ENCODE results near the gene PTOV1. TPM values are rescaled to one million over a fixed set of nuclear protein-coding genes. Genes with fewer than 3 reads are reported as not detected.

PTOV1 gene
- total and polyA plus RNA-seq, 2 of the 13 experiments (the other 11 are each of a cell fraction or from before 2014, with no cell fraction given), result 63.5 to 68.5 TPM

DNA sequence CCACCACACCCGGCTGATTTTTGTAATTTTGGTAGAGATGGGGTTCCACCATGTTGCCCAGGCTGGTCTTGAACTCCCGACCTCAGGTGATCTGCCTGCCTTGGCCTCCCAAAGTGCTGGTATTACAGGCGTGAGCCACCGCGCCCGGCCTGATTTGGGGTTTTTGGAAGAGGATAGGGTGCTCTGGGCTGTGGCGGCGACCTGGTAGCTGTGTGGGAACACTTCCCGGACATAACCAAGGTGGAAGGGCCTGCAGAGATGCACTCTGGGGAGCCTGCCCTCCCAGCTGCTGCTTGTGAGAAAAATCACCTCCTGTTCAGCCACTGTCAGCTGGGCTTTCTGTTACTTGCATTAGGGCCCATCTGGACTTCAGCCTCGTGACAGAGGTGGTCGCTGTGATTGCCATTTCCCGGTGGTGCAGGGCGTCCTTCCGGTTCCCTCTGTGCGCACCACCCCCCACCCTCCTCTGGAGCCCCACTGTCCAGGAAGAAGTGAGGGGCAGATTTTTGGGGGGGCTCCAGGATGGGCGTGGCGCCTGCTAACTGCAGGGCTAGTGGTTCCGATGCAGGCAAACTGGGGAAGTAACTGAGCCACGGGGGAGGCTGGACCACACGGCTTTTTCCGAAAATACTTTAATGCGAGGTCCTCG, 38.2 kb downstream of the PTOV1 start:
- H3K9ac ChIP-seq (ENCODE audit: insufficient read depth, low read depth, low read length), result no peak overlapping the region
- H3K36me3 ChIP-seq (replicated peaks in 1 of 2; ENCODE audit: control insufficient read depth in 1 of 2, insufficient read depth in 2 of 2, low read length in 2 of 2), result peaks cover 0 to 8% of the 10 kb centered on the region in 2 experiments; a peak in 4 of 5 replicates
- H3K9me3 ChIP-seq (ENCODE audit: low read length), result no peaks in the 10 kb centered on the region
- H3K4me3 ChIP-seq (replicated peaks in 1 of 3; ENCODE audit: insufficient read depth in 1 of 3, low read depth in 2 of 3, low read length in 3 of 3), result no peak overlapping the region
- H3K4me1 ChIP-seq (ENCODE audit: insufficient read depth, low read length), result no peaks in the 10 kb centered on the region
- ChIA-PET POLR2A (no interaction called here), CTCF (ENCODE audit: low intra/inter-chr PET ratio, low total read pairs) (no interaction called here)
- no peaks in the 10 kb centered on the region for H4K20me1 ChIP-seq (ENCODE audit: insufficient read depth, low read length)
- H3K4me2 ChIP-seq (ENCODE audit: low read depth, low read length), result no peak overlapping the region
- H2AFZ ChIP-seq (ENCODE audit: low read length), result no peak overlapping the region
- H3K79me2 ChIP-seq (ENCODE audit: insufficient read depth, low read length), result no peaks in the 10 kb centered on the region
- no peak for DNase-seq (ENCODE audit: low spot score)
- ATAC-seq, result no peak
- H3K27ac ChIP-seq (ENCODE audit: extremely low read length, insufficient read depth, low read length), result no peak overlapping the region
- in situ Hi-C loops (cut with HindIII; ENCODE audit: extremely low pct_ligation_motif_present, low pct_unique_long_range_greater_than_20kb), result no loop called here
- FAIRE-seq, result no peak
- no peak for TF ChIP-seq RFXAP (CRISPR knock-in tag; IDR thresholded peaks at IDR 0.05; ENCODE audit: borderline replicate concordance)
- TF ChIP-seq, protein P1, sequence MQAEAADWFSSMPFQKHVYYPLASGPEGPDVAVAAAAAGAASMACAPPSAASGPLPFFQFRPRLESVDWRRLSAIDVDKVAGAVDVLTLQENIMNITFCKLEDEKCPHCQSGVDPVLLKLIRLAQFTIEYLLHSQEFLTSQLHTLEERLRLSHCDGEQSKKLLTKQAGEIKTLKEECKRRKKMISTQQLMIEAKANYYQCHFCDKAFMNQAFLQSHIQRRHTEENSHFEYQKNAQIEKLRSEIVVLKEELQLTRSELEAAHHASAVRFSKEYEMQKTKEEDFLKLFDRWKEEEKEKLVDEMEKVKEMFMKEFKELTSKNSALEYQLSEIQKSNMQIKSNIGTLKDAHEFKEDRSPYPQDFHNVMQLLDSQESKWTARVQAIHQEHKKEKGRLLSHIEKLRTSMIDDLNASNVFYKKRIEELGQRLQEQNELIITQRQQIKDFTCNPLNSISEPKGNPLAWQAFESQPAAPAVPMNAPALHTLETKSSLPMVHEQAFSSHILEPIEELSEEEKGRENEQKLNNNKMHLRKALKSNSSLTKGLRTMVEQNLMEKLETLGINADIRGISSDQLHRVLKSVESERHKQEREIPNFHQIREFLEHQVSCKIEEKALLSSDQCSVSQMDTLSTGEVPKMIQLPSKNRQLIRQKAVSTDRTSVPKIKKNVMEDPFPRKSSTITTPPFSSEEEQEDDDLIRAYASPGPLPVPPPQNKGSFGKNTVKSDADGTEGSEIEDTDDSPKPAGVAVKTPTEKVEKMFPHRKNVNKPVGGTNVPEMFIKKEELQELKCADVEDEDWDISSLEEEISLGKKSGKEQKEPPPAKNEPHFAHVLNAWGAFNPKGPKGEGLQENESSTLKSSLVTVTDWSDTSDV (CRISPR knock-in tag; IDR thresholded peaks at IDR 0.05), result no peak
- peak; percentile 81 for TF ChIP-seq RBM22 (optimal IDR thresholded peaks at IDR 0.05; ENCODE audit: low read length)
- WGBS (ENCODE audit: low lambda C conversion rate), result 96% methylated on average over 19 of the region's 23 CpGs
- H3K27me3 ChIP-seq (ENCODE audit: control insufficient read depth in 1 of 2, insufficient read depth in 2 of 2, low read length in 2 of 2), result no peaks in the 10 kb centered on the region; a peak in 1 of 5 replicates
- no TSS peak for BruUV-seq (replicated peaks)
- intact Hi-C loops (cut with micrococcal nuclease; ENCODE audit: unreplicated experiment), result no loop called here

DNA sequence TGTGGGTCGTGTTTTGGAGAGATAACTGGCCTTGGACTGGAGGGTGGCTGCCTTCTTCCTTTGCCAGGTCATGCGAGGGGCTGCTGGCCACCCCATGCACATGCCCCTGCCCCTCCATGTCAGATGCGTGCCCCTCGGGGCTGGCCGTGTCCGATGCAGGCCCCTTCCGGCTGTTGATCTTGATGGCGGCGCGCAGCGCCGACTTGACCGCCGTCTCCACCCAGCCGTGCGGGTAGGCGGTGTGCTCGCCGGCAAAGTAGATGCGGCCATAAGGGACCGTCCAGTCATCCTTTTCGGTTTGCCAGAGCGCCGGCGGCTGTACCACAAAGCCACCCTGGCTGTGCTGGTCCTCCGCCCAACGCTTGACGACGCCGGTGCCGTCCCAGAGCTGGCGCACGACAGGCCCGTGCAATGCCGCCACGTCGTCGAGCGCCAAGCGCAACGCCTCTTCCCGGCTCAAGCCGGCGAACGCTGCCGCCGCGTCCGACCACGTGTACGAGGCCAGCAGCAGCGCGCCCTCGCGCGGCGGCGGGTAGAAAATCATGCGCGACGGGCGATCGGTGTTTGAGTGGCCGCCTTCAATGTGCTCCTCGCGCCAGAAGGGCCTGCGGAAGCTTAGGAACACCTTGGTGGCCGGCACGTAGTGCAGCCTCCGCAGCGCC, 38.9 kb downstream of the PTOV1 start:
- 96% methylated on average over 62 of the region's 71 CpGs for WGBS (ENCODE audit: low lambda C conversion rate)
- H3K4me3 ChIP-seq (replicated peaks in 1 of 3; ENCODE audit: insufficient read depth in 1 of 3, low read depth in 2 of 3, low read length in 3 of 3), result no peak overlapping the region
- no peaks in the 10 kb centered on the region for H3K79me2 ChIP-seq (ENCODE audit: insufficient read depth, low read length)
- no peaks in the 10 kb centered on the region for H3K4me1 ChIP-seq (ENCODE audit: insufficient read depth, low read length)
- no TSS peak for BruUV-seq (replicated peaks)
- H3K27ac ChIP-seq (ENCODE audit: extremely low read length, insufficient read depth, low read length), result no peak overlapping the region
- no peaks in the 10 kb centered on the region for H3K9me3 ChIP-seq (ENCODE audit: low read length)
- peaks cover 0 to 4% of the 10 kb centered on the region in 2 experiments; a peak in 2 of 5 replicates for H3K27me3 ChIP-seq (ENCODE audit: control insufficient read depth in 1 of 2, insufficient read depth in 2 of 2, low read length in 2 of 2)
- no peak overlapping the region for H3K4me2 ChIP-seq (ENCODE audit: low read depth, low read length)
- POLR2A ChIA-PET, result no interaction called here
- CTCF ChIA-PET (ENCODE audit: low intra/inter-chr PET ratio, low total read pairs), result no interaction called here
- H3K9ac ChIP-seq (ENCODE audit: insufficient read depth, low read depth, low read length), result no peak overlapping the region
- no peak for ATAC-seq
- FAIRE-seq, result no peak
- no peaks in the 10 kb centered on the region for H4K20me1 ChIP-seq (ENCODE audit: insufficient read depth, low read length)
- in situ Hi-C loops (cut with HindIII; ENCODE audit: extremely low pct_ligation_motif_present, low pct_unique_long_range_greater_than_20kb) (no loop called here), intact Hi-C loops (cut with micrococcal nuclease; ENCODE audit: unreplicated experiment) (no loop called here)
- peaks cover 0 to 1% of the 10 kb centered on the region in 2 experiments; a peak in 3 of 5 replicates for H3K36me3 ChIP-seq (replicated peaks in 1 of 2; ENCODE audit: control insufficient read depth in 1 of 2, insufficient read depth in 2 of 2, low read length in 2 of 2)
- no peak for DNase-seq (ENCODE audit: low spot score)
- no peak overlapping the region for H2AFZ ChIP-seq (ENCODE audit: low read length)
- TF ChIP-seq ZNF781 (CRISPR knock-in tag; IDR thresholded peaks at IDR 0.05; ENCODE audit: borderline replicate concordance, not compliant biosample characterization), result no peak
- TF ChIP-seq, protein P2, sequence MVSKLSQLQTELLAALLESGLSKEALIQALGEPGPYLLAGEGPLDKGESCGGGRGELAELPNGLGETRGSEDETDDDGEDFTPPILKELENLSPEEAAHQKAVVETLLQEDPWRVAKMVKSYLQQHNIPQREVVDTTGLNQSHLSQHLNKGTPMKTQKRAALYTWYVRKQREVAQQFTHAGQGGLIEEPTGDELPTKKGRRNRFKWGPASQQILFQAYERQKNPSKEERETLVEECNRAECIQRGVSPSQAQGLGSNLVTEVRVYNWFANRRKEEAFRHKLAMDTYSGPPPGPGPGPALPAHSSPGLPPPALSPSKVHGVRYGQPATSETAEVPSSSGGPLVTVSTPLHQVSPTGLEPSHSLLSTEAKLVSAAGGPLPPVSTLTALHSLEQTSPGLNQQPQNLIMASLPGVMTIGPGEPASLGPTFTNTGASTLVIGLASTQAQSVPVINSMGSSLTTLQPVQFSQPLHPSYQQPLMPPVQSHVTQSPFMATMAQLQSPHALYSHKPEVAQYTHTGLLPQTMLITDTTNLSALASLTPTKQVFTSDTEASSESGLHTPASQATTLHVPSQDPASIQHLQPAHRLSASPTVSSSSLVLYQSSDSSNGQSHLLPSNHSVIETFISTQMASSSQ (IDR thresholded peaks at IDR 0.05; ENCODE audit: low read depth), result no peak
- TF ChIP-seq, protein P2 (CRISPR knock-in tag; IDR thresholded peaks at IDR 0.05; ENCODE audit: borderline replicate concordance), result no peak
- no peak for TF ChIP-seq ZNF496 (CRISPR knock-in tag; IDR thresholded peaks at IDR 0.05; ENCODE audit: insufficient replicate concordance)
- no peak for TF ChIP-seq RARA (CRISPR knock-in tag; IDR thresholded peaks at IDR 0.05)
- 0 out of 2 replicates have a peak, but pooled peaks have one; percentile 4 for TF ChIP-seq ZNF768 (CRISPR knock-in tag; IDR thresholded peaks at IDR 0.05)
- TF ChIP-seq AGO1 (IDR thresholded peaks at IDR 0.05; ENCODE audit: low read depth, low read length, poor library complexity, severe bottlenecking), result peak; percentile 25

All from HepG2 (cell line).